GM19025 (cell line): Measurements from ENCODE around the gene AGA.
A peak's percentile ranks its signal among the peaks of the same experiment; 100 is the strongest.

Experiments used
- ATAC-seq: cut with Tn5 transposase; IDR thresholded peaks from one replicate; pipeline ENCODE4 v1.9.1; 2021; ENCODE audit warnings: mild to moderate bottlenecking, low read depth, moderate library complexity; ENCODE audit not compliant: unreplicated experiment

AGA gene

DNA sequence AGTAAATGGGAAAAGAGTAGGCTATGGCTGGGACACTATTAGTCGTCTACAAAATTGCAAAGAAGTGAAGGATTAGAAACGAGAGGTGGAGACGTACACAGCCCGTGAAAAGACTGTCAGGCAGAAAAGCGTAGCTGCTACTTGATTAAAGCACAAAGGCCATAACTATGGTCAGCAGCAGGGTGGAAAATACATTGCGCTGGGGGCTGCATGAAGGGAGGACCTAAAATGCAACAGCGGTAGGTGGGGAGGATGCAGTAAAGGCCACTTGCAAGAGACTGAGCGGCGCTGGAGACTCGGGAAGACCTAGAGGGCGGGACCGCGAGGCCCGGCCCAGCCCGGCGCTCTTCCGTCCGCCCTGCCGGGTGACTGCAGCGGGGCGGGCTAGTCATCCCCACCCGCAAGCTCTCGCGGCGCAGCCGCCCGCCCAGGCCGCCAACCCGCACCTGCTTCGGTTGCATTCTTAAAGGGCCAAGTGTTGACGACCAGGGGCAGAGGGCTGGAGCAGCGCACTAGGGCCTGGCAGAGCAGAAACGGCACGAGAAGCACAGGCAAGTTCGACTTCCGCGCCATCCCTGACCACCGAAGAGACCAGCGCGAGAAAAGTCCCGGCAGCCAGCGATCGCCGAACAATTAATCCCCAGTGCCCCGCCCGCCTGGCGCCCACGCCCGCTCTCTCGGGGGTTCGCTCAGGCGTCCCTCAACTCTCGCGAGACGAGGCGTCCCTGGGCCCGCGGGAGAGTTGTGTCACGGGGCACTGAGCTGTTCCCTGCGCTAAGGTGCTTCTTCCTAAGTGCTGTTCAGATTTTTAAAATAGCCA lies at the start of gene AGA:
Gene AGA, minus strand, starts transcription at position 635 of the 820 bp plus-strand sequence. Its CDS starts 62 bp downstream, at position 573.
- ATAC-seq = peak; percentile 84

DNA sequence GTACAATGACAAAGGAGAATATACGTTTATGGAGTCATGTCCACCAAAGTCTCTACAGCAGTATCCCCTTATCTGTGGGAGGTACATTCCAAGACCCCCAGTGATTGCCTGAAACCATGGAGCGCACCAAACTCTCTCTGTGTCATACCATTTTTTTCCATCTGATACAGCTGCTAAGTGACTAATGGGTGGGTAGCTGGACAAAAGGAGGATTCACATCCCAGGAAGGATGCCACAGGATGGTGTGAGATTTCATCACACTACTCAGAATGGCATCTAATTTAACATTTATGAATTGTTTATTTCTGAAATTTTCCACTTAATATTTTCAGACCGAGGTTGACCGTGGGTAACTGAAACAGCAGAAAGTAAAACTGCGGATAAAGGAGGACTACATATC lies 49.8 kb upstream of the AGA start:
- ATAC-seq = no peak

DNA sequence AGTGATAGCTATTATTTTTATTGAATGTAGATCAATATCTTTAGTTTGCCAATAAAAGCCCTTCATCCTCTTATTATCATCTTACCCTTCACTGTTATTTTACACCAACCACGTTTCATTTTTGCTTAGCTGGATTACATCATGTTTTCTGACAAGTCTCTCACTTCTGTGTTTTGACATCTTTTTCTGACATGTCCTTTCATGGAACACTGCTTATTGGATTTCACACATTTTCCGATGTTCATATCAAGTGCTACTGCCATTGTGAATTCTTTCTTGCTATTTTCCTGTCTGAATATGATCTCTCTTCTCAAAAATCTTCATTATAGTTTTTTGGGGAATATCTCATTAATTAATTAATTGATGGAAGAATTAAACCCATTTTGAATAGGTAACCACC lies 48.5 kb upstream of the AGA start:
- ATAC-seq = no peak

GRCh38 chr4:177489471-177490246 lies 47.4 kb upstream of the AGA start:
- no peak for ATAC-seq

- ATAC-seq = no peak
Measured at GRCh38 chr4:177487977-177488376, 45.7 kb upstream of the AGA start.

DNA sequence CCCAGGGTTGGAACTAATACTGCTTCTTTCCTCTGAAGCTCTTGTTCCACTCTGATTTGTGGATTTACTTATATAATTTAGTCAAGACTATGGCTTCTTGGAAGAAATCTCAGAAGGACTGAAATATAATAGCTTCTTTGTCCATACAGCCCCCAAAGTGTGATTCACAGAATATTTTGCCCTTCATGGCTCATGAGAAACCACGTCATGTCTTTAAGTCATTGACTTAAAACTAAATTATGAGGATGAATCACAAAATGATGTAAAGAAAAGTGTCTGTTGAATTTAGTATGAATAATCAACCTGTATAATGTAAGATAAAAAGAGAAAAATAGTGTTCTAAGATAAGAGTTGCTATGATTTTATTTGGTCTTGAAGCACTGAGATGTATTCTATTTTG lies 43.3 kb upstream of the AGA start:
- no peak for ATAC-seq

DNA sequence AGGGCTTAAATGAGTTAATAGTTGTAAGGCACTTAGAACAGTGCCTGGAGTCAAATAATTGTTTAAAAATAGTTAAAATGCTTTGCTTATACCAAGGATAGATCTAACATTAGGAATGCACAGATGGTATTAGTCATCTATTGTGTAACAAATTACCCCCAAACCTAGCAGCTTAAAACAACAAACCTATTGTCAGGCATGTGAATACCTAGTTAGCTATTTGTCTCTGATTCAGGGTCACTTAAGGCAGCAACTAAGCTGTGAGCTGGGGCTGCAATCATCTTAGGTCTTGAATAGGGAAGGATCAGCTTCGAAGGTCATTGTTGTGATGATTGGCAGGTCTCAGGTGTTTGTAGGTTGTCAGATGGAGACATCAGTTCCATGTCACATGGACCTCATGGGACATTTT lies 42.4 kb upstream of the AGA start:
- no peak for ATAC-seq

DNA sequence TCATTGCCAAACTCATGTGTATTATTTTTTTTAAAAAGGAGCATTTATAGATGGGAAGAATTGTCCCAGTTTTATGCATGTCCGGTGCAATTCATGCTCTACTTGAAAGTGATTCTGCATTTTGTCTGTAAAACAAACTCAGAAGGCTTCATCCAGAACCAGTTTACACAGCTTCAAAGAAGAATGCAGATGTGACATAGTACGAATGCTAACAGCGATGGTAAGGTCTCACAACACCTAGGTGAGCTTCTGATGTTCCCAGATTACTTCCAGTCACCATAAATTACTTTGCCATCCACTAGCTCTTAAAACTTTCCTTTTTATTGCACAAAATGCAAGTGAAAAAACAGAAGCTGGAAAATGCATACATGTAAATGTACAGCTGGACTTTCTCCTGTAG lies 41.5 kb upstream of the AGA start:
- no peak for ATAC-seq

DNA sequence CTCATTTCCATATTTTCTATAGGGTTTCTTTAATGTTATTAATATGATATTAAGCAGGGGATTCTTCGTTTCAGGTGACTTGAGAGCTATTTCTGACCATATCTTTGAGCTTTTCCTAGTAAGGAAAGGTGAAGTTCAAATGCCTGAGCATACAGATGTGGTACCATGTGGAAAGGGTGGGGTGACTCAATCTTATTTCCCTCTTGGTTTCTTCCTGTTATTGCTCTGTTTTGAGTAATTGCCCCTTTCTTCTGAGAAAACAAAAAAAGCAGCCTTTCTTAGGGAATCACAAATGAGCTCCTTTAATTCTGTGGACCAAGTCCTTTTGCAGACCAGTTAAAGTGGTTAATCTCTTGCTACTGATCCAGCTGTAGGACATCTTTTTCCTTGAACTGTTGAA lies 41.0 kb upstream of the AGA start:
- no peak for ATAC-seq

GRCh38 chr4:177482367-177482766 lies 40.1 kb upstream of the AGA start:
- ATAC-seq = no peak

DNA sequence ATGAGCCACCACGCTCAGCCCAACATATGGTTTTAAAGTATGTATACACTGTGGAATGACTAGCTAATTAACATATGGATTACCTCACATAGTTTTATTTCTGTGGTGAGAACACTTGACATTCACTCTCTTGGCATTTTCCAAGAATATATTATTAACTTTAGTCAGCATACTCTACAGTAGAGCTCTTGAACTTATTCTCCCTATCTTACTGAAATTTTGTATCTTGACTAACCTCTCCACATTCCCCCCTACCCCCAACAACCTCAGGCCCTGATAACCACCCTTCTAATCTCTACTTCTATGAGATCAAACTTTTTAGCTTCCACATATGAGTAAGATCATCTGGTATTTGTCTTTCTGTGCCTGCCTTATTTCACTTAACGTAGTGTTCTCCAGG lies 38.6 kb upstream of the AGA start:
- ATAC-seq = no peak

GRCh38 chr4:177479063-177479462 lies 36.8 kb upstream of the AGA start:
- ATAC-seq = no peak

DNA sequence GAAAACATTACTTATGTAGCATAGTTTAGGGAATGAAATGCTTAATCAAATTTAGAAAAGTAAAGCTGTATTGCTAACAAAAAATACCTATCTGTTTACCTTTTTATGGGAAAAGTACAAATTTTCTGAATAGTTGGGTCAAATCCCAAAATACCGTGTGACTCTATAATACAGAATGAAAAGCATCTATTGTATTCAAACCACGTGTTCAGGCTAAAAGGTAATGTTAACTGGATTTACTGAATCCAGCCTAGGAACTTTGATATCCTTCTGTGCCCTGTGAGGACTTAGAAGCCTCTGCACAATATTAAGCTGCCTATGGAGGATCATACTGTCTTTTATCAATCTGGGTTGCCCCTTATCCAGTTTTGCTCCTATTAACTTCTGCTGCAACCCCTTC lies 36.3 kb upstream of the AGA start:
- no peak for ATAC-seq

DNA sequence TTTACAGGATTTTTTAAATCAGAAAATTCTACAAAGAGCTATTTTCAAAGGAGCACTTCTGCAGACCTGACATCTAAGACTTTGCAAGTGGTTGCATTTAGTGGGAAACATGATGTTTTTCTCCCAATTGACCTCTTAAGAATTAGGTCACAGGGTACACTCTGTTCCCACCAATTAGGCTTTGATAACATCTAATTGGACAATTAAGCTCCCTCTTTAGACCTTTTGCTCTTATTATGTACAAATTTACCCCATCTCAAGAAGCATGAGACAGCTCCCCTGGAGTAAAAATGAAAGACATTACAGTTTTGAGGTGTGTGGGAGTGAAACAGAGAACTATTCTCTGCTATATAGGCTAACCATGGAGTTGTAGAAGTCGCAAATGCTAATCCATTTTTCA lies 31.8 kb upstream of the AGA start:
- no peak for ATAC-seq

DNA sequence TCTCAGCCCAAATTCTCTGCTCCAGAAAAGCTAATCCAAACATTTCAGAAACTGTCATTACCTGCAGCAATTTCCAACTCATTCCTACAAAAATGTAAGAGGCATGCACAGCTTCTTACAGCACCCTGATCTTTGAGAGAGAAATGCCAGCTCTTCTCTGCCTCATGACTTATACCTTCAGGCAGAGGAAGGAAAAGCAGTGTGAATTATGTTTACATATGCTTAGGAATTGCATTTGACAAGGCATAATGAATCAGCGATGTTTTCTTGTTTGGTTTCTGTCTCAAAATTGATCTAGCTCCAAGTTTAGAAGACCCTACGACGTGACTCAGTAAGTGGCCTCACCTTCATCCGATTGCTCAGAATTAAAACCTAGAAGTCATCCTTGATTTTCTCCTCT lies 21.8 kb upstream of the AGA start:
- no peak for ATAC-seq

DNA sequence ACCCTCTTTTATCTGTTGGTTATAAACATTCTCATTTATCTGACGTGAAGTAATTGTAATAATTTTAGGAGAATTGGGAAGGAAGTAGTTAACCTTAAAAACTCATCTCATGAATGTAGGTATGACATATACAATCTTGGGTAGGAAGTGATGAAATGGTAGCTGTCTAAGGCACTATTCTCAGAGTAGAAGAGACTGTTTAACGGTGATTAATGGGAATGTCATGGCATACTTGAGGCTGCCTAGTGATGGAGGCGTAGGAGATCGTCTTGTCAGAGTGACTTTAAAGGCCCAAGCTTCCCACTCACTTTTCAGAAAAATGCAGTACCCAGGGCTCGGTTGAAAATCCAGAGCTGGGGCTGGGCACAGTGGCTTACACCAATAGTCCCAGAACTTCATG lies 19.4 kb upstream of the AGA start:
- no peak for ATAC-seq

DNA sequence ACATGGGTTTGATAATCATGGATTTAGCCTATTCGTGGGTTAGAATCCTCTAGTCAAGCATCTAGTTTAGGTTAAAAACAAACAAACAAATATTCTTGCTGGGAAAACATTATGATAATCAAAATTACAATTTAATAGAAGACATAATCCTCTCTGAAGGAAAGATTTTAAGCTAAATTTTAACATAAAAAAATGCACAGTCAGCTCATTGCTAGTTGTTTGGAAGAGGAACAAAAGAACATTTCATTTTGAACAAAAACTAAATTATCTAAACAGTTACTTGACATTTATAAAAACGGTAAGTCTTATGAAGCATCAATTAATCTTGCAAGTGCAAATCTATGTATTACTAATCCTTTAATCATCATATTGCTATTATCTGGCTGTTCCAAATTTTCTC lies 18.2 kb upstream of the AGA start:
- no peak for ATAC-seq

DNA sequence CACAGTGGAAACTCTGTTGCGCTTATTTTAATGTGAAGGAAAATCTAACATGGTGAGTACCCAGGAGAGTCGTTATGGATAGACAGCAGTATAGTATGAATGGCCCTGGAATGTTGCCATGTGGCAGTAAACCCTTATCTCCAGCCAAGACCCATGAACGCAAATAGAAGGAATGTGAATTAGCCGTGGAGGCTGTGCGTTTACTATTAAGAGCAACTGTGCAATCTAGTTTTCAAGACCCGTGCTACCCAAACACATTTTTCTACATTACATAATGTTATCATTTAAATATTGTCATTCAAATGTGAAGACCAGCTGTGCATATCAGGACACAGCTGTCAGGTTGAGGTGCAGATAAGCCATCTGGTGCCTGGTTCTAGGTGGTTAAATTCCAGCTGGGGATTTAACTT lies 13.3 kb upstream of the AGA start:
- ATAC-seq = no peak

DNA sequence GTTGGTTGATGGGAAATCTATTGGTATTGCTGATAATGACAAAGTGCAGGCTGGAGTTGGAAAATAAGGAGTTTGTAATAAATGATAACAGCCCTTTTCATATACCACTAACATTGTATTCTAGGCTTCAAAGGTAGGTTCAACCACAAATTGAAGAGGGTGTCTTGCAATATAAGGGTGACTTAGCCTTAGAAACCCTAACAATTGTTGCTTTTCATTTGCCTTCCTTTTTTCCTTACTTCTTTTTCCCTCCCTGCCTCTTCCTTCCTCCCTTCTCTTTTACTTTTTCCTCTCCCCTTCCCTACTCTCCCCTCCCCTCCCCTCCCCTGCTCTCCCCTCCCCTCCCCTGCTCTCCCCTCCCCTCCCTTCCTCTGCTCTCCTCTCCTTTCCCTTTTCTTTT lies 10.9 kb upstream of the AGA start:
- ATAC-seq = no peak

- ATAC-seq = no peak
Measured at GRCh38 chr4:177451108-177451500, 8.9 kb upstream of the AGA start.

- ATAC-seq = no peak
Measured at GRCh38 chr4:177450426-177451107, 8.3 kb upstream of the AGA start.
